NCI-H2196 treated with DMSO at 0.1 percent for 48 hours (cell line): Measurements from ENCODE around the gene TADA2B.

Experiments
- DNase-seq: peaks from one replicate; lab custom pipeline; 2025; ENCODE audit not compliant: unreplicated experiment; lab: John Stamatoyannopoulos, UW

TADA2B gene

GRCh38 chr4:7040765-7041164, 2.4 kb upstream of the TADA2B start:
- no peak for DNase-seq

- DNase-seq = no peak
Measured at GRCh38 chr4:7041246-7041645, 1.9 kb upstream of the TADA2B start.

GRCh38 chr4:7041801-7042502, 1.2 kb upstream of the TADA2B start:
- peak; percentile 14 for DNase-seq

- DNase-seq = peak; percentile 96
Measured at GRCh38 chr4:7042503-7043283, 479 bp upstream of the TADA2B start.

- DNase-seq = no peak
Measured at GRCh38 chr4:7044137-7044930, 1.2 kb downstream of the TADA2B start.

- no peak for DNase-seq
Measured at GRCh38 chr4:7045553-7045952, 2.4 kb downstream of the TADA2B start.

GRCh38 chr4:7045961-7046921, 3.1 kb downstream of the TADA2B start:
- DNase-seq = no peak

GRCh38 chr4:7046971-7047370, 3.8 kb downstream of the TADA2B start:
- no peak for DNase-seq

- DNase-seq = no peak
Measured at GRCh38 chr4:7048642-7049041, 5.5 kb downstream of the TADA2B start.

- DNase-seq = no peak
Measured at GRCh38 chr4:7049295-7049694, 6.1 kb downstream of the TADA2B start.

GRCh38 chr4:7049739-7050138, 6.6 kb downstream of the TADA2B start:
- no peak for DNase-seq

- DNase-seq = no peak
Measured at GRCh38 chr4:7050481-7051143, 7.4 kb downstream of the TADA2B start.

- no peak for DNase-seq
Measured at GRCh38 chr4:7051144-7051495, 7.9 kb downstream of the TADA2B start.

- DNase-seq = no peak
Measured at GRCh38 chr4:7051905-7052304, 8.7 kb downstream of the TADA2B start.

GRCh38 chr4:7052313-7052712, 9.1 kb downstream of the TADA2B start:
- DNase-seq = no peak

- no peak for DNase-seq
Measured at GRCh38 chr4:7052923-7053715, 9.9 kb downstream of the TADA2B start.

- DNase-seq = no peak
Measured at GRCh38 chr4:7054106-7054880, 11.1 kb downstream of the TADA2B start.

- DNase-seq = no peak
Measured at GRCh38 chr4:7055111-7055989, 12.2 kb downstream of the TADA2B start.
